NCI-H2081 (cell line): ENCODE results near the gene GRAMD1C.
A peak's percentile ranks its signal among the peaks of the same experiment; 100 is the strongest.
"Not testable (repeated sequence)": the region's sequence is repeated elsewhere in the genome, so short reads cannot be mapped to it uniquely, and the experiment has no call there.

Experiments
- DNase-seq, 2 experiments: peaks; one replicate each; lab custom pipeline; 2025; lab: John Stamatoyannopoulos, UW

The GRAMD1C gene

GRCh38 chr3:113838631-113839209 lies at the start of gene GRAMD1C:
Gene GRAMD1C (plus strand): TSS chr3:113838788. CDS start chr3:113838910, 122 bp downstream.
- peak; percentile 86 to 89 for DNase-seq

- DNase-seq: no peak
These were observed 47.2 kb upstream of the GRAMD1C start for GRCh38 chr3:113791381-113791780.

GRCh38 chr3:113794526-113794925 lies 44.1 kb upstream of the GRAMD1C start:
- no peak for DNase-seq

DNA sequence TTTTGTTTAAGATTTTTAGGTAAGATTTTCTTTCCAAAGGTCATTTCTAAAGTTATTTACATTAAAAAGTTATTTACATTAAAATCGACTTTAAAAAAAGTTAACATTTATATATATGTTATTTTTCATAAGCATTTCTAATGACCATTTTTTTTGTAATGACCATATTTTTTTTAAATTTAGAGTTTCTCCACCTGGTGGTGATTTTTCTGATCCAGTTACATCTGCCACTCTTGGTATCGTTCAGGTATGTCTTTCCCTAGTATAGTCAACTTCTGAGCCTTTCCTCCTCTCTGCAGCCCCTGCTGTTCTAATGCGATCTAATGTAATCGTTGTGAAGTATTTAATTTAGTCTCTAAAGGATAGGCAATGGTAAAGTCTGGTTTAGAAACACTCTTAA lies 42.9 kb upstream of the GRAMD1C start:
- no peak for DNase-seq

DNA sequence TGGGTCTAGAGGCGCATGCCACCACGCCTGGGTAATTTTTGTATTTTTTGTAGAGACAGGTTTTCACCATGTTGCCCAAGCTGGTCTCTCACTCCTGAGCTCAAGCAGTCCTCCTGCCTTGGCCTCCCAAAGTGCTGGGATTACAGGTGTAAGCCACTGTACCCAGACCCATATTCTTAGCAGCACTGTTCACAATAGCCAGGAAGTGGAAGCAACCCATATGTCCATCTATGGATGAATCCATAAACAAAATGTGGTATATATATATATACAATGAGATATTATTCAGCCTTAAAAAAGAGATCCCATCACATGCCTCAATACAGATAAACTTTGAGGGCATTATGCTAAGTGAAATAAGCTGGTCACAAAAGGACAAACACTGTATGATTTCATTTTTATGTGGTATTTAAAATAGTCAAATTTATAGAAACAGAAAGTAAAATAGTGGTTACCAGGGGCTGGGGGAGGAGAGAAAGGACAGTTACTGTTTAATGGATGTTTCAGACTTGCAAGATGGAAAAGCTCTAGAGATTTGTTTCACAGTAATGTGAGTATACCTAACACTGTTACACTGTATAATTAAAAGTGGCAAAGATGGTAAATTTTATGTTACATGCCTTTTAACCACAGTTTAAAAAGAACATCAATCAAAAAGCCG lies 35.7 kb upstream of the GRAMD1C start:
- no peak for DNase-seq

- DNase-seq: no peak
These were observed 33.9 kb upstream of the GRAMD1C start for GRCh38 chr3:113804661-113805060.

GRCh38 chr3:113805249-113805648 lies 33.3 kb upstream of the GRAMD1C start:
- DNase-seq: no peak

GRCh38 chr3:113812854-113813253 lies 25.7 kb upstream of the GRAMD1C start:
- no peak for DNase-seq

- no peak for DNase-seq
These were observed 18.7 kb upstream of the GRAMD1C start for GRCh38 chr3:113819866-113820265.

DNA sequence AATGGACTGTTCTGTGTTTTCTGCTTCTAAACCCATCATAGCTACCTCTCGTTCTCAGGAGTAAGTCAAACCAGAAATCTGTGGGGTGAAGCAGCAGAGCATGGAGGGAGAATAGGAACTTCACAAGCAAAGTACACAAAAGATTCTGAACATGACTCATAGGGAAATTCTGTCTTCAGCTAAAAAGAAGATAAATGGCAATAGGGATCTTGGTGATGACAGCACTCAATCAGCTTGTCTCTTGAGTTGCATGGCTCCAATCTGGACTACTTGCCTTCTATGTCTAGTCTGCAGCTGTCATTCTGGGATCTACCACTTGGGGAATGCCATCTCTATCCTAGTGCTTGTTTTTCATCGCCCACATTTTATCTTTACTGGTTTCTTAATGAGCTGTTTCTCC lies 13.5 kb upstream of the GRAMD1C start:
- DNase-seq: no peak

DNA sequence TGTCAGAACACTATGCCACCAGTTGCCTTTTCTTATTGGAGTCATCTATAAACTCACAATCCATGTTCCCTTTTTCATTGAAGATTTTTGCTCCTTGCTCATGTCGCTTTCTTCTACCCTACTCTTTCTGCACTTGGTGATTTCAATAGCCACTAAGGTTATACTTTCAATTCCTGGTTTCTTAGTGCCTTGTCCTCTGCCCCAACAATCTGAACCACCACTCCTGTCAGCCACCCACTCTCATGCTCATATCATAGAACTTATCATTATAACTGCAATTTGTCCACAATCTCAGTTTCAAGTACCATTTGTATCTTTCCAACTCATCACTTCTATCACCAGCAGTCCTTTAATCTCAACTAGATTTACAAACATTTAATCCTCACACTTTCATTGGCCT lies 10.0 kb upstream of the GRAMD1C start:
- DNase-seq: no peak

- no peak for DNase-seq
These were observed 8.8 kb upstream of the GRAMD1C start for GRCh38 chr3:113829576-113830354.

DNA sequence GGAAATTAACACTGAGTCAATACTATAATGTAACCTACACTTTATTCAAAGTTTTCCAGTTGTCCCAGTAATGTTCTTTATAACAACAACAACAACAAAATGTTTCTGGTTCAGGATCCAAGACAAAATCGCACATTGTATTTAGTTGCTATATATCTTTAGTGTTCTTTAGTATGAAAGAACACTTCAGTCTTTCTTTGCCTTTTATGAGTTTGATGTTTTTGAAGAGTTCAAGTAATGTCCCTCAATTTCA lies 7.6 kb upstream of the GRAMD1C start:
- no peak for DNase-seq

GRCh38 chr3:113832477-113833164 lies 6.0 kb upstream of the GRAMD1C start:
- no peak for DNase-seq

DNA sequence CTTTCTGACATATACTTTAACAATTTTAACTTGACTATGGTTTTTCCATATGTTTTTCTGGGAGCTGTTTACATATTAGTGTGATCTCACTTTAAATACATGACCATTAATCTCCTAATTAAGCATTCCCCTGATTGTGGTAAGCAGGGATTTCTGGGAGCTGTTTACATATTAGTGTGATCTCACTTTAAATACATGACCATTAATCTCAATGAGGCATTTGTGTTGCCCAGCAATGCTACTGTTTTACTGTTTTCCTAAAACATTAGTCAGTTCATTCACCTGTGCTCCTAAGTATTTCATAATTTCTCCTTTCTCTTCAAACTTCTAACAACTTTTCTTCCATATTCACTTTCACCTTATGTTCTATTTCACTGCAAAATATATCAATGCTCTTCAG lies 3.6 kb upstream of the GRAMD1C start:
- DNase-seq: no peak

GRCh38 chr3:113839551-113839950 lies 963 bp downstream of the GRAMD1C start:
- no peak for DNase-seq

- peak; percentile 16 to 65 for DNase-seq
These were observed 6.1 kb downstream of the GRAMD1C start for GRCh38 chr3:113844622-113845222.

- DNase-seq: no peak
These were observed 8.7 kb downstream of the GRAMD1C start for GRCh38 chr3:113847247-113847646.

DNA sequence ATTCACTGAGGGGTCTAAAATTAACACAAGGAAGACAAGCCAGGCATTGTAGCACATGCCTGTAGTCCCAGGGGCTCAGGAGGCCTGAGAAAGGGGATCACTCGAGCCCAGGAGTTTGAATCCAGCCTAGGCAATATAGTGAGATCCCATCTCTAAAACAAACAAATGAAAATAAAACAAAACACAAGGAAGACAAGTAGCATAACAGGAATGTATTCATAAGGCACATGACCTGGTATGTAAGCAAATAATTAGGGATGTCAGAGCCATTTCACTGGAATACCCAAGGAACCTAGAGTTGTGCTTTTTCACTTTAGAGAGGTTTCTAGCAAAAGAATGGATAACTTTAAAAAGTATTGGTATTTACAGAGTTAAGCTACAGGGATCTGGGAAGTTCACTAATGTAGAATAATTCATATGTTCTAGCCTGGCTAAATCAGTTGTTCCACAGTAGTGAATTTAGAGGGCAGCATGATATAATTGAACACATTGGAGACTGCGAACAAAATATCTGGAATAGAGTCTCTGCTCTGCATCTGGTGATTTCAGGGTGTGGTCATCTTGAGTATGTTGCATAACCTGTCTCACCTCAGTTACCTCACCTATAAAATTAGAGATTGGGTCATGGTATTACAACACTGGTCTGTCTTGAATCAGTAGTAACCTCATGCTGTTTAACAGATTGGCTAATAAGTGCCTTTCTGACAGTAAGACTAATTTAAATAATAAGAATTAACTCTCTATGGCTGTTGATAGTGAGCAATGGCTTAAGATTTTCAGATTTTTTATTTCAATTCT lies 9.3 kb downstream of the GRAMD1C start:
- no peak for DNase-seq

DNA sequence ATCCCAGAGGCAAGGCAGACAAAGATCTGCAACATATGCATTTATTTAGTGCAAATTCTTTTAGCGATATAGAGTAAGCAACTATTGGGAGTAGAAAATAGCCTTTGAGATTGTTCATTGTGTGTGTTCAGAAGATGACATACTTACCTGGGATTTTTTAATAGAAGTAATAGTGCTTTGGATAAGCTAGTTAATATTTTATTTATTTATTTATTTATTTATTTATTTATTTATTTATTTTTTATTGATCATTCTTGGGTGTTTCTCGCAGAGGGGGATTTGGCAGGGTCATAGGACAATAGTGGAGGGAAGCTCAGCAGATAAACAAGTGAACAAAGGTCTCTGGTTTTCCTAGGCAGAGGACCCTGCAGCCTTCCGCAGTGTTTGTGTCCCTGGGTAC lies 10.5 kb downstream of the GRAMD1C start:
- not testable (repeated sequence) for DNase-seq

DNA sequence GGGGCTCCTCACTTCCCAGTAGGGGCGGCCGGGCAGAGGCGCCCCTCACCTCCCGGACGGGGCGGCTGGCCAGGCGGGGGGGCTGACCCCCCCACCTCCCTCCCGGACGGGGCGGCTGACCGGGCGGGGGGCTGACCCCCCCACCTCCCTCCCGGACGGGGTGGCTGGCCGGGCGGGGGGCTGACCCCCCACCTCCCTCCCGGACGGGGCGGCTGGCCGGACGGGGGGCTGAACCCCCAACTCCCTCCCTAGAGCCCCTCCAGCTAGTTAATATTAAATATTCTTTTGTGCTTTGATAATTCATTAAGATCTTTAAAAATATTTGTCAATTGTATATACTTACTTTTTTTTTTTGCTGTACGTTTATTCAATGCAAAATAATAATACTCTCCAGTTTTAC lies 11.3 kb downstream of the GRAMD1C start:
- DNase-seq: not testable (repeated sequence)

GRCh38 chr3:113850391-113850790 lies 11.8 kb downstream of the GRAMD1C start:
- not testable (repeated sequence) for DNase-seq
